NCI-H1436 treated with DMSO at 0.1 percent for 48 hours (cell line): Measurements from ENCODE around the gene NUDT17.
A peak's percentile ranks its signal among the peaks of the same experiment; 100 is the strongest.
"Not testable (repeated sequence)": the region's sequence is repeated elsewhere in the genome, so short reads cannot be mapped to it uniquely, and the experiment has no call there.

ENCODE experiments used
- DNase-seq: peaks from one replicate; lab custom pipeline; 2025; lab: John Stamatoyannopoulos, UW

Gene NUDT17

GRCh38 chr1:145845514-145846161 is at the start of gene NUDT17:
NUDT17 (plus strand) TSS chr1:145845630; CDS start chr1:145845641, 11 bp downstream.
- DNase-seq, result no peak

- DNase-seq, result no peak
Measured at GRCh38 chr1:145796753-145797152, 48.7 kb upstream of the NUDT17 start.

GRCh38 chr1:145799806-145800205 is 45.6 kb upstream of the NUDT17 start:
- DNase-seq, result no peak

GRCh38 chr1:145804235-145805045 is 41.0 kb upstream of the NUDT17 start:
- DNase-seq, result no peak

- DNase-seq, result no peak
Measured at GRCh38 chr1:145805057-145805456, 40.4 kb upstream of the NUDT17 start.

- DNase-seq, result no peak
Measured at GRCh38 chr1:145806408-145806807, 39.0 kb upstream of the NUDT17 start.

GRCh38 chr1:145806844-145807243 is 38.6 kb upstream of the NUDT17 start:
- no peak for DNase-seq

- DNase-seq, result not testable (repeated sequence)
Measured at GRCh38 chr1:145812977-145813810, 32.2 kb upstream of the NUDT17 start.

GRCh38 chr1:145818095-145818494 is 27.3 kb upstream of the NUDT17 start:
- DNase-seq, result not testable (repeated sequence)

GRCh38 chr1:145822779-145823331 is 22.6 kb upstream of the NUDT17 start:
- DNase-seq, result not testable (repeated sequence)

GRCh38 chr1:145823565-145824498 is 21.6 kb upstream of the NUDT17 start, which contains the start of the genes POLR3C and RNF115:
POLR3C (plus strand) TSS chr1:145824200; CDS start chr1:145825777, 1,577 bp downstream.
RNF115 (minus strand) TSS chr1:145824095; CDS start chr1:145823873, 222 bp downstream.
- peak; percentile 22 for DNase-seq

- no peak for DNase-seq
Measured at GRCh38 chr1:145824499-145824842, 21.0 kb upstream of the NUDT17 start.

- no peak for DNase-seq
Measured at GRCh38 chr1:145826030-145826429, 19.4 kb upstream of the NUDT17 start.

GRCh38 chr1:145827966-145828365 is 17.5 kb upstream of the NUDT17 start:
- DNase-seq, result no peak

- DNase-seq, result no peak
Measured at GRCh38 chr1:145828367-145829026, 16.9 kb upstream of the NUDT17 start.

- DNase-seq, result not testable (repeated sequence)
Measured at GRCh38 chr1:145830810-145831209, 14.6 kb upstream of the NUDT17 start.

GRCh38 chr1:145837656-145838055 is 7.8 kb upstream of the NUDT17 start:
- DNase-seq, result no peak

GRCh38 chr1:145843031-145843430 is 2.4 kb upstream of the NUDT17 start:
- DNase-seq, result no peak

- DNase-seq, result no peak
Measured at GRCh38 chr1:145845144-145845513, 301 bp upstream of the NUDT17 start.

GRCh38 chr1:145846201-145846612 is 777 bp downstream of the NUDT17 start:
- no peak for DNase-seq
